ENCODE measurements around the gene TCP1. TPM values are rescaled to one million over a fixed set of nuclear protein-coding genes. Genes with fewer than 3 reads are reported as not detected.

TCP1 gene
- total and polyA plus RNA-seq, 2 of the 8 experiments (the other 6 are each of a cell fraction or from before 2014, with no cell fraction given), result 117 to 348 TPM

GRCh38 chr6:159807150-159807858 lies 17.9 kb upstream of the TCP1 start:
- Histone ChIP-seq H3K36me3 (ENCODE audit: control insufficient read depth in 2 of 4, insufficient read depth in 4 of 4, low read length in 3 of 4) (no peaks in the 10 kb centered on the region), H2BK15ac (ENCODE audit: low read length) (no peak overlapping the region)
- 88% methylated on average over 5 of the region's 5 CpGs; no CpG with 5 or more reads in 1 of the 2 experiments for WGBS, 2 experiments (ENCODE audit: extremely low coverage in 1 of 2, insufficient coverage in 1 of 2, insufficient read length in 1 of 2, insufficient replicate concordance in 2 of 2, low coverage in 1 of 2, low lambda C conversion rate in 2 of 2, missing lambda C conversion rate in 1 of 2)
- TF ChIP-seq POU5F1 (IDR thresholded peaks at IDR 0.05; ENCODE audit: low read depth, low read length) (no peak), YY1 (IDR thresholded peaks at IDR 0.05; ENCODE audit: low read depth, low read length) (no peak), POLR2AphosphoS5 (IDR thresholded peaks at IDR 0.05; ENCODE audit: low read depth, low read length) (no peak), RBBP5 (IDR thresholded peaks at IDR 0.05; ENCODE audit: borderline replicate concordance, low read depth, low read length) (no peak), GTF2F1 (IDR thresholded peaks at IDR 0.05; ENCODE audit: borderline replicate concordance, low read depth, low read length) (no peak), SIX5 (IDR thresholded peaks at IDR 0.05; ENCODE audit: low read depth, low read length) (no peak), CTCF (IDR thresholded peaks at IDR 0.05; ENCODE audit: control extremely low read depth in 1 of 3, insufficient read depth in 1 of 3, low read depth in 1 of 3, low read length in 3 of 3) (no peak), CBX8 (IDR thresholded peaks at IDR 0.05; ENCODE audit: borderline replicate concordance, low read depth, low read length) (no peak), PHF8 (conservative IDR thresholded peaks at IDR 0.05; ENCODE audit: low read depth, low read length) (no peak), SAP30 (IDR thresholded peaks at IDR 0.05; ENCODE audit: insufficient read depth, insufficient replicate concordance, low read length) (no peak), EZH2 (IDR thresholded peaks at IDR 0.05; ENCODE audit: low read depth, low read length, severe bottlenecking) (no peak)

More at GRCh38 chr6:159807150-159807858, 17.9 kb upstream of the TCP1 start:
- H3K4me1 ChIP-seq (replicated peaks in 1 of 4; ENCODE audit: control insufficient read depth in 3 of 4, insufficient read depth in 4 of 4, low read length in 3 of 4), result no peaks in the 10 kb centered on the region
- no peak overlapping the region for H2BK20ac ChIP-seq (ENCODE audit: low read length)
- FAIRE-seq (no peak), DNase-seq (ENCODE audit: low read depth in 1 of 2, low spot score in 2 of 2) (no peak)
- H3K4me2 ChIP-seq (ENCODE audit: insufficient read depth in 1 of 2, low read depth in 2 of 2, low read length in 2 of 2), result no peak overlapping the region
- ChIA-PET POLR2A (ENCODE audit: partially characterized antibody) (no interaction called here), CTCF (ENCODE audit: partially characterized antibody) (no interaction called here)
- H4K91ac ChIP-seq (replicated peaks; ENCODE audit: insufficient read length, low read length), result no peak overlapping the region
- H3K23me2 ChIP-seq (ENCODE audit: low read depth, low read length), result no peaks in the 10 kb centered on the region
- H2BK5ac ChIP-seq (ENCODE audit: low read depth, low read length), result no peak overlapping the region
- H3K27ac ChIP-seq (ENCODE audit: low read depth, low read length), result no peak overlapping the region
- no peak overlapping the region for H3K9ac ChIP-seq (replicated peaks in 1 of 4; ENCODE audit: extremely low read depth in 1 of 4, low read depth in 3 of 4, low read length in 3 of 4)
- H3K4ac ChIP-seq (replicated peaks; ENCODE audit: insufficient read length, low read depth, low read length), result no peak overlapping the region
- H2BK120ac ChIP-seq (replicated peaks; ENCODE audit: low read depth, low read length), result no peak overlapping the region
- no peak overlapping the region for H3K18ac ChIP-seq (ENCODE audit: extremely low read depth, low read length)
- H2AFZ ChIP-seq (ENCODE audit: low read length), result no peak overlapping the region
- no peaks in the 10 kb centered on the region for H3K79me1 ChIP-seq (ENCODE audit: low read depth, low read length)
- H3K56ac ChIP-seq (replicated peaks; ENCODE audit: insufficient read length, low read depth, low read length), result no peak overlapping the region
- H3K4me3 ChIP-seq (ENCODE audit: extremely low read depth in 1 of 4, insufficient read depth in 2 of 4, low read depth in 3 of 4, low read length in 4 of 4), result no peak overlapping the region
- no peak overlapping the region for H2BK12ac ChIP-seq (ENCODE audit: low read depth, low read length)
- no peaks in the 10 kb centered on the region for H3K27me3 ChIP-seq (replicated peaks in 1 of 4; ENCODE audit: control insufficient read depth in 3 of 4, extremely low read depth in 1 of 4, insufficient read depth in 3 of 4, low read length in 3 of 4)
- no peaks in the 10 kb centered on the region for H3K9me3 ChIP-seq (ENCODE audit: insufficient read depth in 2 of 2, low read depth in 1 of 2, low read length in 1 of 2)
- no peaks in the 10 kb centered on the region for H3K79me2 ChIP-seq (ENCODE audit: control insufficient read depth in 1 of 2, insufficient read depth in 2 of 2, low read length in 2 of 2)
- H4K5ac ChIP-seq (ENCODE audit: insufficient read length, low read depth, low read length), result no peak overlapping the region
- no peak overlapping the region for H3K14ac ChIP-seq (ENCODE audit: insufficient read length)
- no peaks in the 10 kb centered on the region for H4K20me1 ChIP-seq (replicated peaks in 1 of 2; ENCODE audit: control insufficient read depth in 1 of 2, insufficient read depth in 2 of 2, low read length in 2 of 2)
- no peak overlapping the region for H2AK5ac ChIP-seq (ENCODE audit: low read depth, low read length)
- no peak overlapping the region for H4K8ac ChIP-seq (ENCODE audit: extremely low read depth, insufficient read depth, low read length)
- H3K23ac ChIP-seq (ENCODE audit: insufficient read length), result no peak overlapping the region
